HG03097 (cell line): Measurements from ENCODE around the gene CUTC.
"Not testable (repeated sequence)": the region's sequence is repeated elsewhere in the genome, so short reads cannot be mapped to it uniquely, and the experiment has no call there.

Experiments
- ATAC-seq: cut with Tn5 transposase; IDR thresholded peaks from one replicate; pipeline ENCODE4 v1.9.1; 2021; ENCODE audit not compliant: unreplicated experiment, low FRiP score

Gene CUTC

GRCh38 chr10:99742254-99742653, 10.2 kb downstream of the CUTC start:
- no peak for ATAC-seq

- no peak for ATAC-seq
Observed at GRCh38 chr10:99742701-99743100, 10.7 kb downstream of the CUTC start.

DNA sequence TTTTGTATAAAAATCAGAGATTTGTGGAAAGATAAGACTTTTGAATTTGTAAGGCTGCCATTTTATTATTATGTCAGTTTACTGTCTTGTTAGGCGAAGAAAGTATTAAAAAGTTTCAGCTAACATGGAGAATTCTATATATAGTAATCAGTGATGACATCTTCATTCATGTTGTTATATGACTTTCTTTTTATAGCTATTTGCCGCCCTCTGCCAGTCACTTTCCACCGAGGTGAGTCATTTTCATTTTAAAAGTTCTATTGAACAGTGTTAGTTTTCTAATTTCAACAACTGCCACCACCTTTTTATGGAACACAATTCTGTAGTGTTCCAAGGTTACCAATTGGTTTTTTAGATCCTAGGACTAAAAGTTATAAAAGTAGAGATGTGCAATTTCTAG, 11.8 kb downstream of the CUTC start:
- no peak for ATAC-seq

DNA sequence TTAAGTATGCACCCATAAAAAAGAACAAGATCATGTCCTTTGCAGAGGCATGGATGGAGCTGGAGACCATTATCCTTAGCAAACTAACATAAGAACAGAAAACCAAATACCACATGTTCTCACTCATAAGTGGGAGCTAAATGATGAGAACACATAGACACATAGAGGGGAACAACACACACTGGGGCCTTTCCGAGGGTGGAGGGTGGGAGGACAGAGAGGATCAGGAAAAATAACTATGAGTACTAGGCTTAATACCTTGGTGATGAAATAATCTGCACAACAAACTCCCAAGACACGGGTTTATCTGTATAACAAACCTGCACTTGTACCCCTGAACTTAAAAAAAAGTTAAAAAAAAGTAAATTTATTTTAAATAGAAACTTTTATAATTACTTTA, 14.1 kb downstream of the CUTC start:
- ATAC-seq: not testable (repeated sequence)

- no peak for ATAC-seq
Observed at GRCh38 chr10:99748823-99749451, 16.9 kb downstream of the CUTC start.

- no peak for ATAC-seq
Observed at GRCh38 chr10:99750641-99751040, 18.6 kb downstream of the CUTC start.

GRCh38 chr10:99754670-99755069, 22.6 kb downstream of the CUTC start:
- no peak for ATAC-seq

DNA sequence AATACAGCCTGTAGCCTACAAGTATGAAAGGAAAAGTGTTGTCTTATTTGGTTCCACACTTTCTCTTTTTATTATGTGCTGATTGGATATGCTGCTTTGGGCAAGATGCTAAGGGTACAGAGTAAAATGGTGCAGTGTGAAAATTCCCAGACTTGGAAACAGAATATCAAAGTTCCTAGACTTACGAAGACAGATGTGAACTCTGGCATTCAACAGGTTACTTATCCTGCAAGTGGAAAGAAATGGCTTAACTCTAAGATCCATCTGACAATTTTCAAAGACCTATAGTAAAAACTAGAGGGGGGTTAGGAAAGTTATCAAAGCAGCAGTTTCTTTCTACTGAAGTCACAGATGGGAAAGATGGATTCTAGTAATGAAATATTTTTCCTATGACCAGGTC, 24.1 kb downstream of the CUTC start:
- no peak for ATAC-seq

- ATAC-seq: no peak
Observed at GRCh38 chr10:99758211-99758891, 26.3 kb downstream of the CUTC start.

- no peak for ATAC-seq
Observed at GRCh38 chr10:99760321-99760720, 28.3 kb downstream of the CUTC start.

GRCh38 chr10:99761365-99761764, 29.3 kb downstream of the CUTC start:
- ATAC-seq: no peak

DNA sequence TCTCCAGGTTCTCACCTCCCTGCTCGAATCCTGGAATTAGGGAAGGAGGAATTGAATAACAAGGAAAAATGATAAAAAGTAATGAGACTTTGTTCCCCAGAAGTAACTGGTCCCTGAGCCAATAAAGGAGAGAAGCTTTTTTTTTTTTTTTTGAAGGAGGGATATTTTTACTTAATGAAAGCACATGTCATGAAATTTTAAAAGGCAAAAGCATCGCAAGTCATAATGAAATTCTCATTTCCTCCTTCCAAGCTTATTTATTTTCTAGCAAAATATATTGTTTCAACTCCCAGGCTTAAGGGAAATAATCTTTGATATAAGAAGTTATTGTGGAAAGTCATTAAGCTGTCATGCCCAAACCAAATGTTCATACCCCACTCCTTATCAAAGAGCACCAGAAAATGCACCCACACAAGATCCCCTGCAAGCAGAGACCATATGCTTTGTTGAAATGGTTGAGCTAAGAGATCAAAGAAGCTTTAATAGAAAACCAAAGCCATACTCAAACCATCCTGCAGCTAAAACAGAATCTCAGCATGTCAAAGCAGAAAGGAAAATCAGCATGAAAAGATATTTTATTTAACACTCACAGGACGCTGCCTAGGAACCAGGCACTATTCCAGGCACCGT, 33.8 kb downstream of the CUTC start:
- no peak for ATAC-seq

GRCh38 chr10:99766302-99766681, 34.3 kb downstream of the CUTC start:
- peak; percentile 81 for ATAC-seq

- no peak for ATAC-seq
Observed at GRCh38 chr10:99767901-99768300, 35.9 kb downstream of the CUTC start.

- ATAC-seq: no peak
Observed at GRCh38 chr10:99768556-99768955, 36.5 kb downstream of the CUTC start.

GRCh38 chr10:99769706-99770105, 37.7 kb downstream of the CUTC start:
- no peak for ATAC-seq

GRCh38 chr10:99770408-99771045, 38.5 kb downstream of the CUTC start:
- no peak for ATAC-seq

- ATAC-seq: no peak
Observed at GRCh38 chr10:99775850-99776249, 43.8 kb downstream of the CUTC start.

- ATAC-seq: no peak
Observed at GRCh38 chr10:99777918-99778714, 46.1 kb downstream of the CUTC start.

DNA sequence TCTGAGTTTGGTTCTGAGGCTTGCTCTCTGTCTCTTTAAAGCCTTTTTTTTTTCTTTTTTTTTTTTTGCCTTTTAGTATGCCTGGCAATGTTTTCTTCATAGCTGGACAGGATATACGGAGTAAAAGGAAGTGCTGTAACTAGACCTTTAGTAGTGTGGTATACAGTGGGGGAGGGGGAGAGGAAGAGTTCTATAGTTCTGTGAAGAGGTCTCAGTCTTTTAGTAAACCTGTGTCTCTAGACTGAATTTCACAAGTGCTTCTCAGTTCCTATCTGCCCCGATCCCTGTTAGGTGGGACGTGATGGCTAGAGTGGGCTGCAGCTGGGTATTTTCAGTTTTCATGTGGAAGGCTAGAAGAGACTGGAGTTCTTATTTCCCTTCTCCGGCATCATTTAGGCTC, 47.3 kb downstream of the CUTC start:
- ATAC-seq: no peak
